ENCODE results near the gene CACNA1G. TPM values are rescaled to one million over a fixed set of nuclear protein-coding genes. Genes with fewer than 3 reads are reported as not detected.

The CACNA1G gene
- total and polyA plus RNA-seq, 9 of the 15 experiments (the other 6 are each of a cell fraction or from before 2014, with no cell fraction given): 0.01 TPM; not detected in 8

DNA sequence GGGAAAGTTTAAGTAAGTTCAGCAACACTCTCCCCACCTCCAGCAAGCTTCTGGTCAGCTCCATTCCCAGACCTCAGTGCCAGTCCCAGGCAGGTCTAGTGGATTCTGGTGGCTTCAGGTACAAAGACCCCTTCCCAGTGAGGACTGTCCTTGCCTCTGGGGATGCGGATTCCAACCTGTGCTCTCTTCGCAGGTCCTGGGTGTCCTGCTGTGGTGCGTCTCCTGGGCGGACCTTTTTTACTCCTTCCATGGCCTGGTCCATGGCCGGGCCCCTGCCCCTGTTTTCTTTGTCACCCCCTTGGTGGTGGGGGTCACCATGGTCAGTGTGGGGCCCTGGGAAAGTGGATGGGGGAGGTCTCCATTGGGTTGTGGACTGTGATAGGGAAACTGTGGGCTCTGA lies 96.0 kb downstream of the CACNA1G start:
- no peaks in the 10 kb centered on the region for H3K79me2 ChIP-seq (ENCODE audit: control insufficient read depth, insufficient read depth, low read length)
- peaks cover 8% of the 10 kb centered on the region for H3K9me1 ChIP-seq (ENCODE audit: control insufficient read depth, insufficient read depth, low read length)
- H2AFZ ChIP-seq (ENCODE audit: low read depth, low read length): no peak overlapping the region
- H4K20me1 ChIP-seq (replicated peaks; ENCODE audit: control insufficient read depth, insufficient read depth, low read length): no peaks in the 10 kb centered on the region
- in situ Hi-C loops (cut with MboI) (no loop called here), intact Hi-C loops (cut with micrococcal nuclease) (no loop called here)
- FAIRE-seq: no peak
- ATAC-seq: no peak
- 84% methylated on average over 4 of the region's 5 CpGs for WGBS (ENCODE audit: insufficient coverage, low coverage, missing lambda C conversion rate)
- BruUV-seq (replicated peaks): no TSS peak
- CTCF ChIA-PET (ENCODE audit: low intra/inter-chr PET ratio): no interaction called here
- H3K9ac ChIP-seq (ENCODE audit: insufficient read depth in 1 of 2, low read depth in 2 of 2, low read length in 2 of 2): peak overlapping the region in 1 of 2 experiments; percentile 39; a peak in 1 of 4 replicates
- peaks cover 23 to 31% of the 10 kb centered on the region in 2 experiments for H3K4me1 ChIP-seq (replicated peaks in 1 of 2; ENCODE audit: control insufficient read depth in 2 of 2, insufficient read depth in 2 of 2, low read length in 2 of 2)
- POLR2A ChIA-PET: interaction anchor here (0.6 kb wide), 1 partner anchor 73 kb away, joined by 3 read pairs; no protein-coding TSS in a partner anchor
- no peak overlapping the region for H3K4me3 ChIP-seq
- peaks cover 4% of the 10 kb centered on the region; the same call in 1 of the 2 replicates for H3K9me3 ChIP-seq (replicated peaks; ENCODE audit: control insufficient read depth, insufficient read depth, low read depth, low read length)
- no peaks in the 10 kb centered on the region; a peak in 1 of 5 replicates for H3K27me3 ChIP-seq (ENCODE audit: control insufficient read depth in 2 of 2, insufficient read depth in 2 of 2, low read length in 2 of 2)
- no peak for DNase-seq (ENCODE audit: extremely low read depth in 1 of 4, low spot score in 3 of 4)
- no peak overlapping the region for H3K4me2 ChIP-seq (ENCODE audit: insufficient read depth, low read length)
- H3K36me3 ChIP-seq (ENCODE audit: control insufficient read depth, insufficient read depth, low read length): no peaks in the 10 kb centered on the region
- H3K27ac ChIP-seq (ENCODE audit: extremely low read depth, low read depth, low read length): no peak overlapping the region
- TF ChIP-seq SETDB1 (IDR thresholded peaks at IDR 0.05; ENCODE audit: low read length) (no peak), CBFA2T2 (conservative IDR thresholded peaks at IDR 0.05) (no peak), MED1 (CRISPR knock-in tag; IDR thresholded peaks at IDR 0.05; ENCODE audit: borderline replicate concordance) (no peak), POU5F1 (IDR thresholded peaks at IDR 0.05; ENCODE audit: borderline replicate concordance, low read depth, low read length, partially characterized antibody) (no peak), ZFX (CRISPR knock-in tag; IDR thresholded peaks at IDR 0.05) (no peak), KDM1A (IDR thresholded peaks at IDR 0.05) (no peak)
- TF ChIP-seq, protein P1, sequence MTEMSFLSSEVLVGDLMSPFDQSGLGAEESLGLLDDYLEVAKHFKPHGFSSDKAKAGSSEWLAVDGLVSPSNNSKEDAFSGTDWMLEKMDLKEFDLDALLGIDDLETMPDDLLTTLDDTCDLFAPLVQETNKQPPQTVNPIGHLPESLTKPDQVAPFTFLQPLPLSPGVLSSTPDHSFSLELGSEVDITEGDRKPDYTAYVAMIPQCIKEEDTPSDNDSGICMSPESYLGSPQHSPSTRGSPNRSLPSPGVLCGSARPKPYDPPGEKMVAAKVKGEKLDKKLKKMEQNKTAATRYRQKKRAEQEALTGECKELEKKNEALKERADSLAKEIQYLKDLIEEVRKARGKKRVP (CRISPR knock-in tag; IDR thresholded peaks at IDR 0.05): no peak
